Panc1 (cell line): Measurements from ENCODE around the gene ERCC2. TPM values are rescaled to one million over a fixed set of nuclear protein-coding genes. Genes with fewer than 3 reads are reported as not detected.

ENCODE experiments used
- ATAC-seq: fragments of 200-7000 bp; cut with Tn5 transposase; 2 replicates; pipeline ENCODE4 v1.9.1; 2020; ENCODE audit warnings: mild to moderate bottlenecking, moderate library complexity
- BruUV-seq: library from RNA; stranded (reverse); fragments of 400-500 nt; replicated peaks from 2 replicates; lab custom pipeline; 2021; lab: Mats Ljungman, UMichigan
- CTCF ChIA-PET: fragments of 300-600 bp; sonication (Branson Sonifier 250); formaldehyde crosslinking; loops from one replicate; lab custom pipeline; 2022; ENCODE audit warnings: antibody characterized with exemption; lab: Charles Lee
- POLR2A ChIA-PET: fragments of 300-600 bp; sonication (Branson Sonifier 250); formaldehyde crosslinking; loops from one replicate; lab custom pipeline; 2022; ENCODE audit warnings: antibody characterized with exemption; lab: Charles Lee
- DNase-seq: peaks from one replicate; pipeline ENCODE4 v3.0.0-alpha.2; 2010; ENCODE audit warnings: low read depth, low spot score
- H3K27ac ChIP-seq: 2 replicates; pipeline ENCODE4 v1.5.1; 2011; ENCODE audit warnings: mild to moderate bottlenecking, low read length, inconsistent platforms
- H3K27me3 ChIP-seq: fragments of 200-500 bp; sonication (Bioruptor generic); 2 replicates; pipeline ENCODE4 v1.6.0; 2014; ENCODE audit warnings: low read length, inconsistent platforms; ENCODE audit not compliant: control insufficient read depth, insufficient read depth
- H3K36me3 ChIP-seq: fragments of 200-500 bp; sonication (Bioruptor generic); 2 replicates; pipeline ENCODE4 v1.5.1; 2014; ENCODE audit warnings: inconsistent platforms, mild to moderate bottlenecking, low read length, moderate library complexity; ENCODE audit not compliant: control insufficient read depth, insufficient read depth
- H3K4me1 ChIP-seq: 2 replicates; pipeline ENCODE4 v1.5.1; 2011; ENCODE audit warnings: inconsistent platforms, mild to moderate bottlenecking, low read length, moderate library complexity; ENCODE audit not compliant: control insufficient read depth, insufficient read depth
- H3K4me3 ChIP-seq, 2 experiments: 2 replicates each; pipeline ENCODE4 v1.5.1; 2011 to 2012; ENCODE audit warnings: low read depth in 2 of 2, low read length in 2 of 2, mild to moderate bottlenecking in 2 of 2, inconsistent platforms in 1 of 2, moderate library complexity in 1 of 2
- H3K9me3 ChIP-seq: fragments of 200-500 bp; sonication (Bioruptor generic); 2 replicates; pipeline ENCODE4 v1.5.1; 2014; ENCODE audit warnings: low read depth, mild to moderate bottlenecking, inconsistent platforms, low read length, moderate library complexity; ENCODE audit not compliant: control insufficient read depth, insufficient read depth
- CTCF ChIP-seq: fragments of 450-650 bp; IDR thresholded peaks from 2 replicates; pipeline ENCODE4 v1.5.1; 2017; ENCODE audit warnings: mild to moderate bottlenecking
- POLR2AphosphoS5 ChIP-seq: IDR thresholded peaks from 2 replicates; pipeline ENCODE4 v1.6.1; 2012; ENCODE audit warnings: mild to moderate bottlenecking, low read depth, low read length, moderate library complexity
- REST ChIP-seq, 2 experiments: IDR thresholded peaks; 2 replicates each; pipeline ENCODE4 v1.6.1; 2011 to 2012; ENCODE audit warnings: low read depth in 2 of 2, control low read depth in 1 of 2, low read length in 1 of 2, mild to moderate bottlenecking in 1 of 2, moderate library complexity in 1 of 2; ENCODE audit not compliant: insufficient read depth in 1 of 2
- SIN3A ChIP-seq: IDR thresholded peaks from 2 replicates; pipeline ENCODE4 v1.6.1; 2012; ENCODE audit warnings: low read depth, mild to moderate bottlenecking, low read length, moderate library complexity, borderline replicate concordance; ENCODE audit not compliant: insufficient read depth
- TCF7L2 ChIP-seq: IDR thresholded peaks from 2 replicates; pipeline ENCODE4 v1.6.1; 2011; ENCODE audit warnings: mild to moderate bottlenecking, low read depth, low read length, inconsistent platforms
- in situ Hi-C: cut with HindIII; loops from 2 replicates; pipeline ENCODE4 v1.10.0; 2016; ENCODE audit warnings: low sequenced_read_pairs, low pct_unique_long_range_greater_than_20kb
- intact Hi-C: fragments of 100-400 bp; cut with micrococcal nuclease; formaldehyde crosslinking; loops from one replicate; pipeline ENCODE4 v1.10.0; 2022; ENCODE audit not compliant: unreplicated experiment
- total RNA-seq: library from RNA; stranded (reverse); gene quantifications from one replicate; pipeline ENCODE4 v1.2.1, GENCODE V29; 2021; ENCODE audit not compliant: unreplicated experiment

Gene ERCC2
- total RNA-seq, 1 experiment from 2014 or later, result 32.5 TPM

DNA sequence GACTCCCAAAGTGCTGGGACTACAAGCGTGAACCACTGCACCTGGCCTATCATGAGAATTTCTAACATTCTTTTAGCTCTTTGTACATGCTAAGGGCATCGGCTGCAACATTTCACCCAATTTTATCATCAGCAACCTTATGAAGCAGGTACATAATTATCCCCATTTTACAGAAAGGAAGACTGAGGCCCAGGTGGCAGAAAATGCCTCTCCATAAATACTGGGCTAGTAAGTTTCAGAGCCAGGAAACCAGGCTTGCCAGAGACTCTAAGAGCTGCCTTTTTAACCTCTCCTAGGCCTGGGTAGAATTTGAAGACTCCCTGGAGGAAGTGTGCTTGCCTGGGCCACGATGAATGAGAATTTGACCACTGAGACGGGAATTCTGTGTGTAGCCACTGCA lies 2.2 kb downstream of the ERCC2 start:
- ATAC-seq, result no peak
- ChIA-PET POLR2A (interaction anchor here (0.8 kb wide), 1 partner anchor 36 kb away, joined by 5 read pairs; the partner anchor contains the start of gene PPP1R13L), CTCF (no interaction called here)
- Histone ChIP-seq H3K27me3 (no peaks in the 10 kb centered on the region), H3K4me3 (no peak overlapping the region), H3K36me3 (no peaks in the 10 kb centered on the region), H3K9me3 (no peaks in the 10 kb centered on the region), H3K27ac (no peak overlapping the region), H3K4me1 (peaks cover 4% of the 10 kb centered on the region; the same call in 1 of the 2 replicates)
- intact Hi-C loops, result no loop called here
- no peak for TF ChIP-seq REST (IDR thresholded peaks at IDR 0.05; ENCODE audit: insufficient read depth in 1 of 2, low read depth in 2 of 2, low read length in 1 of 2)
- TF ChIP-seq SIN3A, result no peak
- no peak for TF ChIP-seq CTCF
- in situ Hi-C loops, result no loop called here
- DNase-seq, result no peak
- BruUV-seq, result no TSS peak

GRCh38 chr19:45364696-45365095 lies 5.7 kb downstream of the ERCC2 start:
- ChIA-PET CTCF (no interaction called here), POLR2A (no interaction called here)
- no peaks in the 10 kb centered on the region for H3K4me1 ChIP-seq
- no peaks in the 10 kb centered on the region for H3K9me3 ChIP-seq
- H3K4me3 ChIP-seq, result no peak overlapping the region
- no peak overlapping the region for H3K27ac ChIP-seq
- no TSS peak for BruUV-seq
- DNase-seq (no peak), ATAC-seq (no peak)
- in situ Hi-C loops (no loop called here), intact Hi-C loops (no loop called here)
- H3K27me3 ChIP-seq, result no peaks in the 10 kb centered on the region
- H3K36me3 ChIP-seq, result no peaks in the 10 kb centered on the region
- TF ChIP-seq CTCF (no peak), SIN3A (no peak), REST (IDR thresholded peaks at IDR 0.05; ENCODE audit: insufficient read depth in 1 of 2, low read depth in 2 of 2, low read length in 1 of 2) (no peak), POLR2AphosphoS5 (no peak), TCF7L2 (no peak)
